ENCODE results near the gene ADAM12. TPM values are rescaled to one million over a fixed set of nuclear protein-coding genes. Genes with fewer than 3 reads are reported as not detected.

The ADAM12 gene
- polyA plus RNA-seq, 1 donor from 2014 or later = 0.09 TPM

- Histone ChIP-seq H3K9me2 (ENCODE audit: insufficient read depth, low read length) (no peaks in the 10 kb centered on the region), H2AFZ (ENCODE audit: low read depth, low read length) (no peak overlapping the region), H3K27me3 (ENCODE audit: insufficient read depth, low read depth, low read length) (no peaks in the 10 kb centered on the region), H3K4me2 (ENCODE audit: low read length) (no peak overlapping the region), H3F3A (ENCODE audit: insufficient read depth, low read length, poor library complexity, severe bottlenecking) (no peaks in the 10 kb centered on the region), H3K36me3 (ENCODE audit: insufficient read depth, low read length) (no peaks in the 10 kb centered on the region), H3K9ac (ENCODE audit: low read length) (no peak overlapping the region), H3K79me2 (replicated peaks; ENCODE audit: insufficient read depth, low read length) (no peaks in the 10 kb centered on the region), H4K20me1 (ENCODE audit: insufficient read depth) (no peaks in the 10 kb centered on the region), H3K9me3 (ENCODE audit: low read length) (no peaks in the 10 kb centered on the region), H3K4me3 (ENCODE audit: low read length) (no peak overlapping the region), H3K27ac (ENCODE audit: low read length) (no peak overlapping the region)
- TF ChIP-seq SMC3 (conservative IDR thresholded peaks at IDR 0.05; ENCODE audit: poor library complexity) = no peak
- TF ChIP-seq, protein P1, sequence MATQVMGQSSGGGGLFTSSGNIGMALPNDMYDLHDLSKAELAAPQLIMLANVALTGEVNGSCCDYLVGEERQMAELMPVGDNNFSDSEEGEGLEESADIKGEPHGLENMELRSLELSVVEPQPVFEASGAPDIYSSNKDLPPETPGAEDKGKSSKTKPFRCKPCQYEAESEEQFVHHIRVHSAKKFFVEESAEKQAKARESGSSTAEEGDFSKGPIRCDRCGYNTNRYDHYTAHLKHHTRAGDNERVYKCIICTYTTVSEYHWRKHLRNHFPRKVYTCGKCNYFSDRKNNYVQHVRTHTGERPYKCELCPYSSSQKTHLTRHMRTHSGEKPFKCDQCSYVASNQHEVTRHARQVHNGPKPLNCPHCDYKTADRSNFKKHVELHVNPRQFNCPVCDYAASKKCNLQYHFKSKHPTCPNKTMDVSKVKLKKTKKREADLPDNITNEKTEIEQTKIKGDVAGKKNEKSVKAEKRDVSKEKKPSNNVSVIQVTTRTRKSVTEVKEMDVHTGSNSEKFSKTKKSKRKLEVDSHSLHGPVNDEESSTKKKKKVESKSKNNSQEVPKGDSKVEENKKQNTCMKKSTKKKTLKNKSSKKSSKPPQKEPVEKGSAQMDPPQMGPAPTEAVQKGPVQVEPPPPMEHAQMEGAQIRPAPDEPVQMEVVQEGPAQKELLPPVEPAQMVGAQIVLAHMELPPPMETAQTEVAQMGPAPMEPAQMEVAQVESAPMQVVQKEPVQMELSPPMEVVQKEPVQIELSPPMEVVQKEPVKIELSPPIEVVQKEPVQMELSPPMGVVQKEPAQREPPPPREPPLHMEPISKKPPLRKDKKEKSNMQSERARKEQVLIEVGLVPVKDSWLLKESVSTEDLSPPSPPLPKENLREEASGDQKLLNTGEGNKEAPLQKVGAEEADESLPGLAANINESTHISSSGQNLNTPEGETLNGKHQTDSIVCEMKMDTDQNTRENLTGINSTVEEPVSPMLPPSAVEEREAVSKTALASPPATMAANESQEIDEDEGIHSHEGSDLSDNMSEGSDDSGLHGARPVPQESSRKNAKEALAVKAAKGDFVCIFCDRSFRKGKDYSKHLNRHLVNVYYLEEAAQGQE (IDR thresholded peaks at IDR 0.05; ENCODE audit: borderline replicate concordance) = no peak
- TF ChIP-seq RAD21 (conservative IDR thresholded peaks at IDR 0.05) = no peak
Observed at GRCh38 chr10:126278851-126279250, 109.4 kb downstream of the ADAM12 start.

- no peaks in the 10 kb centered on the region for H3F3A ChIP-seq (ENCODE audit: insufficient read depth, low read length, poor library complexity, severe bottlenecking)
- H4K20me1 ChIP-seq (ENCODE audit: insufficient read depth) = no peaks in the 10 kb centered on the region
- no peak overlapping the region for H3K9ac ChIP-seq (ENCODE audit: low read length)
- H3K27ac ChIP-seq (ENCODE audit: low read length) = no peak overlapping the region
- H3K4me2 ChIP-seq (ENCODE audit: low read length) = no peak overlapping the region
- H3K27me3 ChIP-seq (ENCODE audit: insufficient read depth, low read depth, low read length) = no peaks in the 10 kb centered on the region
- TF ChIP-seq MXI1 (conservative IDR thresholded peaks at IDR 0.05; ENCODE audit: poor library complexity, severe bottlenecking) = no peak
- H3K4me3 ChIP-seq (ENCODE audit: low read length) = no peak overlapping the region
- no peaks in the 10 kb centered on the region for H3K79me2 ChIP-seq (replicated peaks; ENCODE audit: insufficient read depth, low read length)
- H3K9me3 ChIP-seq (ENCODE audit: low read length) = no peaks in the 10 kb centered on the region
- H3K36me3 ChIP-seq (ENCODE audit: insufficient read depth, low read length) = no peaks in the 10 kb centered on the region
- H2AFZ ChIP-seq (ENCODE audit: low read depth, low read length) = no peak overlapping the region
- H3K9me2 ChIP-seq (ENCODE audit: insufficient read depth, low read length) = no peaks in the 10 kb centered on the region
Observed at GRCh38 chr10:126277181-126277580, 111.1 kb downstream of the ADAM12 start.

- no peaks in the 10 kb centered on the region for H3K79me2 ChIP-seq (replicated peaks; ENCODE audit: insufficient read depth, low read length)
- H2AFZ ChIP-seq (ENCODE audit: low read depth, low read length) = no peak overlapping the region
- H3K9me2 ChIP-seq (ENCODE audit: insufficient read depth, low read length) = no peaks in the 10 kb centered on the region
- no peak overlapping the region for H3K4me3 ChIP-seq (ENCODE audit: low read length)
- H3K27ac ChIP-seq (ENCODE audit: low read length) = no peak overlapping the region
- H3K9ac ChIP-seq (ENCODE audit: low read length) = no peak overlapping the region
- no peaks in the 10 kb centered on the region for H4K20me1 ChIP-seq (ENCODE audit: insufficient read depth)
- no peak for TF ChIP-seq SMC3 (conservative IDR thresholded peaks at IDR 0.05; ENCODE audit: poor library complexity)
- TF ChIP-seq, protein P1 (IDR thresholded peaks at IDR 0.05; ENCODE audit: borderline replicate concordance) = no peak
- TF ChIP-seq, protein P2, sequence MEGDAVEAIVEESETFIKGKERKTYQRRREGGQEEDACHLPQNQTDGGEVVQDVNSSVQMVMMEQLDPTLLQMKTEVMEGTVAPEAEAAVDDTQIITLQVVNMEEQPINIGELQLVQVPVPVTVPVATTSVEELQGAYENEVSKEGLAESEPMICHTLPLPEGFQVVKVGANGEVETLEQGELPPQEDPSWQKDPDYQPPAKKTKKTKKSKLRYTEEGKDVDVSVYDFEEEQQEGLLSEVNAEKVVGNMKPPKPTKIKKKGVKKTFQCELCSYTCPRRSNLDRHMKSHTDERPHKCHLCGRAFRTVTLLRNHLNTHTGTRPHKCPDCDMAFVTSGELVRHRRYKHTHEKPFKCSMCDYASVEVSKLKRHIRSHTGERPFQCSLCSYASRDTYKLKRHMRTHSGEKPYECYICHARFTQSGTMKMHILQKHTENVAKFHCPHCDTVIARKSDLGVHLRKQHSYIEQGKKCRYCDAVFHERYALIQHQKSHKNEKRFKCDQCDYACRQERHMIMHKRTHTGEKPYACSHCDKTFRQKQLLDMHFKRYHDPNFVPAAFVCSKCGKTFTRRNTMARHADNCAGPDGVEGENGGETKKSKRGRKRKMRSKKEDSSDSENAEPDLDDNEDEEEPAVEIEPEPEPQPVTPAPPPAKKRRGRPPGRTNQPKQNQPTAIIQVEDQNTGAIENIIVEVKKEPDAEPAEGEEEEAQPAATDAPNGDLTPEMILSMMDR (IDR thresholded peaks at IDR 0.05; ENCODE audit: poor library complexity, severe bottlenecking) = no peak
- no peak for TF ChIP-seq EP300 (conservative IDR thresholded peaks at IDR 0.05; ENCODE audit: poor library complexity, severe bottlenecking)
- H3F3A ChIP-seq (ENCODE audit: insufficient read depth, low read length, poor library complexity, severe bottlenecking) = no peaks in the 10 kb centered on the region
- H3K27me3 ChIP-seq (ENCODE audit: insufficient read depth, low read depth, low read length) = no peaks in the 10 kb centered on the region
- no peaks in the 10 kb centered on the region for H3K36me3 ChIP-seq (ENCODE audit: insufficient read depth, low read length)
- no peak overlapping the region for H3K4me2 ChIP-seq (ENCODE audit: low read length)
- H3K9me3 ChIP-seq (ENCODE audit: low read length) = no peaks in the 10 kb centered on the region
Observed at GRCh38 chr10:126272526-126272925, 115.8 kb downstream of the ADAM12 start.
